H1 (cell line): ENCODE measurements around the gene RIMS3.

Experiments used
- EP300 ChIP-seq, 2 experiments: IDR thresholded peaks; 1 replicate in 1 of 2; 2 replicates in 1 of 2; pipeline ENCODE4 v1.6.1; 2011 to 2012; ENCODE audit warnings: low read depth in 2 of 2, low read length in 2 of 2, mild to moderate bottlenecking in 2 of 2, borderline replicate concordance in 1 of 2, inconsistent platforms in 1 of 2, moderate library complexity in 1 of 2
- RXRA ChIP-seq: IDR thresholded peaks from 2 replicates; pipeline ENCODE4 v1.6.1; 2011; ENCODE audit warnings: low read depth, mild to moderate bottlenecking, low read length, moderate library complexity; ENCODE audit not compliant: insufficient read depth
- TF ChIP-seq, protein P1 (sequence below), 3 experiments: IDR thresholded peaks; 1 replicate in 2 of 3; 2 replicates in 1 of 3; pipeline versions ENCODE4 v1.5.1 to v1.6.1; 2011; ENCODE audit warnings: low read length in 3 of 3, mild to moderate bottlenecking in 3 of 3, inconsistent platforms in 2 of 3, low read depth in 1 of 3, moderate library complexity in 1 of 3; ENCODE audit not compliant: insufficient read depth in 1 of 3; ENCODE audit errors: control extremely low read depth in 1 of 3

- TF ChIP-seq, protein P1, sequence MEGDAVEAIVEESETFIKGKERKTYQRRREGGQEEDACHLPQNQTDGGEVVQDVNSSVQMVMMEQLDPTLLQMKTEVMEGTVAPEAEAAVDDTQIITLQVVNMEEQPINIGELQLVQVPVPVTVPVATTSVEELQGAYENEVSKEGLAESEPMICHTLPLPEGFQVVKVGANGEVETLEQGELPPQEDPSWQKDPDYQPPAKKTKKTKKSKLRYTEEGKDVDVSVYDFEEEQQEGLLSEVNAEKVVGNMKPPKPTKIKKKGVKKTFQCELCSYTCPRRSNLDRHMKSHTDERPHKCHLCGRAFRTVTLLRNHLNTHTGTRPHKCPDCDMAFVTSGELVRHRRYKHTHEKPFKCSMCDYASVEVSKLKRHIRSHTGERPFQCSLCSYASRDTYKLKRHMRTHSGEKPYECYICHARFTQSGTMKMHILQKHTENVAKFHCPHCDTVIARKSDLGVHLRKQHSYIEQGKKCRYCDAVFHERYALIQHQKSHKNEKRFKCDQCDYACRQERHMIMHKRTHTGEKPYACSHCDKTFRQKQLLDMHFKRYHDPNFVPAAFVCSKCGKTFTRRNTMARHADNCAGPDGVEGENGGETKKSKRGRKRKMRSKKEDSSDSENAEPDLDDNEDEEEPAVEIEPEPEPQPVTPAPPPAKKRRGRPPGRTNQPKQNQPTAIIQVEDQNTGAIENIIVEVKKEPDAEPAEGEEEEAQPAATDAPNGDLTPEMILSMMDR (IDR thresholded peaks at IDR 0.05; ENCODE audit: control extremely low read depth in 1 of 3, insufficient read depth in 1 of 3, low read depth in 1 of 3, low read length in 3 of 3): no peak
- TF ChIP-seq RXRA: no peak
- TF ChIP-seq EP300 (IDR thresholded peaks at IDR 0.05; ENCODE audit: borderline replicate concordance in 1 of 2, low read depth in 2 of 2, low read length in 2 of 2): no peak
These were observed 13.0 kb downstream of the RIMS3 start for GRCh38 chr1:40652468-40652867.
